ENCODE data around the gene APOL4. TPM values are rescaled to one million over a fixed set of nuclear protein-coding genes. Genes with fewer than 3 reads are reported as not detected.
A peak's percentile ranks its signal among the peaks of the same experiment; 100 is the strongest.
"Not testable (repeated sequence)": the region's sequence is repeated elsewhere in the genome, so short reads cannot be mapped to it uniquely, and the experiment has no call there.

APOL4 gene, protein sequence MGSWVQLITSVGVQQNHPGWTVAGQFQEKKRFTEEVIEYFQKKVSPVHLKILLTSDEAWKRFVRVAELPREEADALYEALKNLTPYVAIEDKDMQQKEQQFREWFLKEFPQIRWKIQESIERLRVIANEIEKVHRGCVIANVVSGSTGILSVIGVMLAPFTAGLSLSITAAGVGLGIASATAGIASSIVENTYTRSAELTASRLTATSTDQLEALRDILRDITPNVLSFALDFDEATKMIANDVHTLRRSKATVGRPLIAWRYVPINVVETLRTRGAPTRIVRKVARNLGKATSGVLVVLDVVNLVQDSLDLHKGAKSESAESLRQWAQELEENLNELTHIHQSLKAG
- polyA plus RNA-seq = 0.03 to 0.08 TPM (median 0.04 TPM) in 3 replicates
- polyA plus RNA-seq (2011; ENCODE audit: low read depth) = not detected
- 0.02 TPM in 1 of 2 replicates, not detected in the other for polyA plus RNA-seq (2011; cell fraction: cytosol; rRNA removed)
- 0.08 and 0.23 TPM in 2 replicates for polyA plus RNA-seq (2011; cell fraction: nucleus; rRNA removed)
- polyA plus RNA-seq (2012; ENCODE audit: low replicate concordance) = 0.10 TPM in 1 of 2 replicates, not detected in the other
- not detected in 3 replicates for polyA minus RNA-seq
- polyA minus RNA-seq (2011; cell fraction: cytosol; rRNA and poly(A)+ RNA removed) = not detected
- 1.0 TPM in 1 of 2 replicates, not detected in the other for polyA minus RNA-seq (2011; cell fraction: nucleus; rRNA and poly(A)+ RNA removed)

GRCh38 chr22:36201630-36202319 is at the start of gene APOL4:
APOL4 (minus strand) TSS chr22:36201809; CDS start chr22:36201734, 75 bp downstream.
- Histone ChIP-seq H3K27me3 (ENCODE audit: control insufficient read depth, extremely low read depth, insufficient read depth, low read length) (peaks cover 5% of the 10 kb centered on the region), H3K9me1 (ENCODE audit: control insufficient read depth, extremely low read depth, insufficient read depth, low read length) (no peaks in the 10 kb centered on the region), H3K4me1 (ENCODE audit: control insufficient read depth, extremely low read depth, insufficient read depth, low read length) (peaks cover 6% of the 10 kb centered on the region), H2AFZ (ENCODE audit: control insufficient read depth, low read length) (no peak within 1 kb of the TSS), H4K20me1 (ENCODE audit: control insufficient read depth, extremely low read depth, insufficient read depth, low read length) (no peaks in the 10 kb centered on the region), H3K79me2 (ENCODE audit: control insufficient read depth, insufficient read depth, low read length) (no peaks in the 10 kb centered on the region), H3K4me3 (ENCODE audit: control insufficient read depth in 2 of 3, extremely low read depth in 1 of 3, insufficient read depth in 2 of 3, low read depth in 1 of 3, low read length in 3 of 3) (no peak within 1 kb of the TSS), H3K9me3 (ENCODE audit: control insufficient read depth, low read depth, low read length) (no peaks in the 10 kb centered on the region), H3K27ac (ENCODE audit: control insufficient read depth, insufficient read depth, low read length) (no peak within 1 kb of the TSS), H3K36me3 (ENCODE audit: control insufficient read depth in 2 of 2, extremely low read depth in 1 of 2, insufficient read depth in 2 of 2, low read length in 2 of 2) (no peaks in the 10 kb centered on the region), H3K9ac (ENCODE audit: control insufficient read depth, extremely low read depth, insufficient read depth, low read length) (no peak within 1 kb of the TSS), H3K4me2 (ENCODE audit: control insufficient read depth, extremely low read depth, insufficient read depth, low read depth, low read length) (peak within 1 kb of the TSS; percentile 51)
- no peak for FAIRE-seq
- no peak for DNase-seq (ENCODE audit: low read depth, low spot score)
- TF ChIP-seq, protein P1, sequence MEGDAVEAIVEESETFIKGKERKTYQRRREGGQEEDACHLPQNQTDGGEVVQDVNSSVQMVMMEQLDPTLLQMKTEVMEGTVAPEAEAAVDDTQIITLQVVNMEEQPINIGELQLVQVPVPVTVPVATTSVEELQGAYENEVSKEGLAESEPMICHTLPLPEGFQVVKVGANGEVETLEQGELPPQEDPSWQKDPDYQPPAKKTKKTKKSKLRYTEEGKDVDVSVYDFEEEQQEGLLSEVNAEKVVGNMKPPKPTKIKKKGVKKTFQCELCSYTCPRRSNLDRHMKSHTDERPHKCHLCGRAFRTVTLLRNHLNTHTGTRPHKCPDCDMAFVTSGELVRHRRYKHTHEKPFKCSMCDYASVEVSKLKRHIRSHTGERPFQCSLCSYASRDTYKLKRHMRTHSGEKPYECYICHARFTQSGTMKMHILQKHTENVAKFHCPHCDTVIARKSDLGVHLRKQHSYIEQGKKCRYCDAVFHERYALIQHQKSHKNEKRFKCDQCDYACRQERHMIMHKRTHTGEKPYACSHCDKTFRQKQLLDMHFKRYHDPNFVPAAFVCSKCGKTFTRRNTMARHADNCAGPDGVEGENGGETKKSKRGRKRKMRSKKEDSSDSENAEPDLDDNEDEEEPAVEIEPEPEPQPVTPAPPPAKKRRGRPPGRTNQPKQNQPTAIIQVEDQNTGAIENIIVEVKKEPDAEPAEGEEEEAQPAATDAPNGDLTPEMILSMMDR (optimal IDR thresholded peaks at IDR 0.05 in 1 of 3, IDR thresholded peaks at IDR 0.05 in 1 of 3, conservative IDR thresholded peaks at IDR 0.05 in 1 of 3; ENCODE audit: extremely low read depth in 1 of 3, insufficient read depth in 2 of 3, low read length in 3 of 3) = no peak
- no peak for TF ChIP-seq EZH2 (IDR thresholded peaks at IDR 0.05; ENCODE audit: low read length)
- dilution Hi-C loops (cut with MboI; ENCODE audit: extremely low pct_ligation_motif_present, low sequenced_read_pairs) = no loop called here

DNA sequence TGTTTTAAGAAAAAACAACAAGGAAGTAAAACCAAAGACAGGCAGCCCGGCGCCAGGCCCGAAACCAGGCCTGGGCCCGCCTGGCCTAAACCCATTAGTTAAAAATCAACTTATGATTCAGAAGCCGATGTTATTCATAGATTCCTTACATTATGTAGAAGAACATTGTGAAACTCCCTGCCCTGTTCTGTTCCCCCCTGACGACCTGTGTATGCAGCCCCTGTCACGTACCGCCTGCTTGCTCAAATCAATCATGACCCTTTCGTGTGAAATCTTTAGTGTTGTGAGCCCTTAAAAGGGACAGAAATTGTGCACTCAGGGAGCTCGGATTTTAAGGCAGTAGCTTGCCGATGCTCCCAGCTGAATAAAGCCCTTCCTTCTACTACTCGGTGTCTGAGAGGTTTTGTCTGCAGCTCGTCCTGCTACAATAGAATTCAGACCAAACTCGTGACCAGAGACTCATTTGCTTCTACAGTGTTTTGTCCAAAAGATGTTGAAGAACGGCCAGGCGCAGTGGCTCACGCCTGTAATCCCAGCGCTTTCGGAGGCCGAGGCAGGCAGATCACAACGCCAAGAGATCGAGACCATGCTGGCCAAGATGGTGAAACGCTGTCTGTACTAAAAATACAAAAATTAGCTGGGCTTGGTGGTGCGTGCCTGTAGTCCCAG is 48.8 kb upstream of the APOL4 start:
- H3K4me2 ChIP-seq (ENCODE audit: control insufficient read depth, extremely low read depth, insufficient read depth, low read depth, low read length); H3K9ac ChIP-seq (ENCODE audit: control insufficient read depth, extremely low read depth, insufficient read depth, low read length); H3K4me3 ChIP-seq (ENCODE audit: control insufficient read depth in 2 of 3, extremely low read depth in 1 of 3, insufficient read depth in 2 of 3, low read depth in 1 of 3, low read length in 3 of 3); DNase-seq (ENCODE audit: low read depth, low spot score); H3K9me3 ChIP-seq (ENCODE audit: control insufficient read depth, low read depth, low read length); H2AFZ ChIP-seq (ENCODE audit: control insufficient read depth, low read length); H4K20me1 ChIP-seq (ENCODE audit: control insufficient read depth, extremely low read depth, insufficient read depth, low read length); dilution Hi-C loops (cut with MboI; ENCODE audit: extremely low pct_ligation_motif_present, low sequenced_read_pairs); H3K9me1 ChIP-seq (ENCODE audit: control insufficient read depth, extremely low read depth, insufficient read depth, low read length); H3K4me1 ChIP-seq (ENCODE audit: control insufficient read depth, extremely low read depth, insufficient read depth, low read length); H3K27me3 ChIP-seq (ENCODE audit: control insufficient read depth, extremely low read depth, insufficient read depth, low read length); H3K27ac ChIP-seq (ENCODE audit: control insufficient read depth, insufficient read depth, low read length); FAIRE-seq; H3K79me2 ChIP-seq (ENCODE audit: control insufficient read depth, insufficient read depth, low read length); H3K36me3 ChIP-seq (ENCODE audit: control insufficient read depth in 2 of 2, extremely low read depth in 1 of 2, insufficient read depth in 2 of 2, low read length in 2 of 2): not testable (repeated sequence)

Measured in keratinocyte (primary cell).